ENCODE data around the gene DNAH2. TPM values are rescaled to one million over a fixed set of nuclear protein-coding genes. Genes with fewer than 3 reads are reported as not detected.

Gene DNAH2
- total and polyA plus RNA-seq, 9 of the 15 experiments (the other 6 are each of a cell fraction or from before 2014, with no cell fraction given): 0.03 TPM; not detected in 8

DNA sequence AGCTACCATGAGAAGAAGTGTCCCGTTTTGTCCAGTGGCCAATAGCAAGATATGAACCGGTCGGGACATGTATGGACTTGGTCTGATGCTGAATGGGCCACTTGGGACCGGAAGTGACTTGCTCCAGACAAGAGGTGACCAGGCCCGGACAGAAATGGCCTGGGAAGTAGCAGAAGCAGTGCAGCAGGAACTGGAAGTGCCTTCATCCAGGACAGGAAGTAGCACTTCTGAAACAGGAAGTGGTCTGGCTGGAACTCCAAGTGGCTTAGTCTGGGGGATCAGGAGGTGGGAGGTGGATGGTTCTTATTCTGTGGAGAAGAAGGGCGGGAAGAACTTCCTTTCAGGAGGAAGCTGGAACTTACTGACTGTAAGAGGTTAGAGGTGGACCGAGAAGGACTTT lies 7.2 kb upstream of the DNAH2 start:
- Histone ChIP-seq H3K4me3 (no peak overlapping the region), H4K20me1 (replicated peaks; ENCODE audit: control insufficient read depth, insufficient read depth, low read length) (no peaks in the 10 kb centered on the region), H3K9me1 (ENCODE audit: control insufficient read depth, insufficient read depth, low read length) (no peaks in the 10 kb centered on the region), H3K27me3 (ENCODE audit: control insufficient read depth in 2 of 2, insufficient read depth in 2 of 2, low read length in 2 of 2) (peaks cover 9 to 57% of the 10 kb centered on the region in 2 experiments; a peak in 4 of 5 replicates), H3K4me2 (ENCODE audit: insufficient read depth, low read length) (no peak overlapping the region), H3K9ac (ENCODE audit: insufficient read depth in 1 of 2, low read depth in 2 of 2, low read length in 2 of 2) (no peak overlapping the region), H2AFZ (ENCODE audit: low read depth, low read length) (peak overlapping the region; percentile 72), H3K79me2 (ENCODE audit: control insufficient read depth, insufficient read depth, low read length) (no peaks in the 10 kb centered on the region), H3K9me3 (replicated peaks; ENCODE audit: control insufficient read depth, insufficient read depth, low read depth, low read length) (no peaks in the 10 kb centered on the region), H3K4me1 (replicated peaks in 1 of 2; ENCODE audit: control insufficient read depth in 2 of 2, insufficient read depth in 2 of 2, low read length in 2 of 2) (peaks cover 0 to 4% of the 10 kb centered on the region in 2 experiments; a peak in 2 of 5 replicates), H3K27ac (ENCODE audit: extremely low read depth, low read depth, low read length) (no peak overlapping the region), H3K36me3 (ENCODE audit: control insufficient read depth, insufficient read depth, low read length) (no peaks in the 10 kb centered on the region)
- no peak for ATAC-seq
- no TSS peak for BruUV-seq (replicated peaks)
- intact Hi-C loops (cut with micrococcal nuclease) (no loop called here), in situ Hi-C loops (cut with MboI) (no loop called here)
- no peak for FAIRE-seq
- POLR2A ChIA-PET: no interaction called here
- CTCF ChIA-PET (ENCODE audit: low intra/inter-chr PET ratio): no interaction called here
- 55% methylated on average over 5 of the region's 7 CpGs for WGBS (ENCODE audit: insufficient coverage, low coverage, missing lambda C conversion rate)
- no peak for DNase-seq (ENCODE audit: extremely low read depth in 1 of 4, low spot score in 3 of 4)
- TF ChIP-seq KDM1A (IDR thresholded peaks at IDR 0.05) (no peak), GABPB2 (CRISPR knock-in tag; conservative IDR thresholded peaks at IDR 0.05) (no peak), RBFOX2 (IDR thresholded peaks at IDR 0.05; ENCODE audit: low read depth, low read length) (no peak), ETV6 (IDR thresholded peaks at IDR 0.05; ENCODE audit: borderline replicate concordance in 1 of 2, low read depth in 2 of 2, low read length in 1 of 2) (peak in 1 of 2 experiments; percentile 51; a peak in 2 of 4 replicates), ETV6 (CRISPR knock-in tag; IDR thresholded peaks at IDR 0.05; ENCODE audit: borderline replicate concordance) (no peak), NR2C2 (CRISPR knock-in tag; IDR thresholded peaks at IDR 0.05) (no peak), NR2C2 (tag; IDR thresholded peaks at IDR 0.05) (no peak), ZNF780A (CRISPR knock-in tag; IDR thresholded peaks at IDR 0.05) (no peak), NCOA6 (IDR thresholded peaks at IDR 0.05) (no peak), RFX7 (CRISPR knock-in tag; IDR thresholded peaks at IDR 0.05) (no peak), ZNF3 (CRISPR knock-in tag; IDR thresholded peaks at IDR 0.05) (no peak), ZNF23 (CRISPR knock-in tag; IDR thresholded peaks at IDR 0.05) (no peak), U2AF2 (optimal IDR thresholded peaks at IDR 0.05; ENCODE audit: low read depth, low read length) (no peak), TEAD2 (tag; IDR thresholded peaks at IDR 0.05) (no peak), HNRNPLL (IDR thresholded peaks at IDR 0.05; ENCODE audit: low read depth, low read length, poor library complexity, severe bottlenecking) (no peak)
- TF ChIP-seq, protein P1, sequence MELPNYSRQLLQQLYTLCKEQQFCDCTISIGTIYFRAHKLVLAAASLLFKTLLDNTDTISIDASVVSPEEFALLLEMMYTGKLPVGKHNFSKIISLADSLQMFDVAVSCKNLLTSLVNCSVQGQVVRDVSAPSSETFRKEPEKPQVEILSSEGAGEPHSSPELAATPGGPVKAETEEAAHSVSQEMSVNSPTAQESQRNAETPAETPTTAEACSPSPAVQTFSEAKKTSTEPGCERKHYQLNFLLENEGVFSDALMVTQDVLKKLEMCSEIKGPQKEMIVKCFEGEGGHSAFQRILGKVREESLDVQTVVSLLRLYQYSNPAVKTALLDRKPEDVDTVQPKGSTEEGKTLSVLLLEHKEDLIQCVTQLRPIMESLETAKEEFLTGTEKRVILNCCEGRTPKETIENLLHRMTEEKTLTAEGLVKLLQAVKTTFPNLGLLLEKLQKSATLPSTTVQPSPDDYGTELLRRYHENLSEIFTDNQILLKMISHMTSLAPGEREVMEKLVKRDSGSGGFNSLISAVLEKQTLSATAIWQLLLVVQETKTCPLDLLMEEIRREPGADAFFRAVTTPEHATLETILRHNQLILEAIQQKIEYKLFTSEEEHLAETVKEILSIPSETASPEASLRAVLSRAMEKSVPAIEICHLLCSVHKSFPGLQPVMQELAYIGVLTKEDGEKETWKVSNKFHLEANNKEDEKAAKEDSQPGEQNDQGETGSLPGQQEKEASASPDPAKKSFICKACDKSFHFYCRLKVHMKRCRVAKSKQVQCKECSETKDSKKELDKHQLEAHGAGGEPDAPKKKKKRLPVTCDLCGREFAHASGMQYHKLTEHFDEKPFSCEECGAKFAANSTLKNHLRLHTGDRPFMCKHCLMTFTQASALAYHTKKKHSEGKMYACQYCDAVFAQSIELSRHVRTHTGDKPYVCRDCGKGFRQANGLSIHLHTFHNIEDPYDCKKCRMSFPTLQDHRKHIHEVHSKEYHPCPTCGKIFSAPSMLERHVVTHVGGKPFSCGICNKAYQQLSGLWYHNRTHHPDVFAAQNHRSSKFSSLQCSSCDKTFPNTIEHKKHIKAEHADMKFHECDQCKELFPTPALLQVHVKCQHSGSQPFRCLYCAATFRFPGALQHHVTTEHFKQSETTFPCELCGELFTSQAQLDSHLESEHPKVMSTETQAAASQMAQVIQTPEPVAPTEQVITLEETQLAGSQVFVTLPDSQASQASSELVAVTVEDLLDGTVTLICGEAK (IDR thresholded peaks at IDR 0.05): peak; percentile 67
- TF ChIP-seq, protein P1 (CRISPR knock-in tag; IDR thresholded peaks at IDR 0.05): no peak

All from K562 (cell line).